ENCODE data around the gene HOXA2.
A peak's percentile ranks its signal among the peaks of the same experiment; 100 is the strongest.

Gene HOXA2

GRCh38 chr7:27102581-27103442 lies at the start of gene HOXA2:
Gene HOXA2, minus strand, starts transcription at chr7:27102683. Its CDS starts 183 bp downstream, at chr7:27102500.
- Mint-ChIP-seq H3K36me3 (ENCODE audit: low read depth) (peaks cover 10% of the 10 kb centered on the region), H3K9me3 (no peaks in the 10 kb centered on the region), H3K4me1 (ENCODE audit: low read depth) (peaks cover 23% of the 10 kb centered on the region), H3K4me3 (peak within 1 kb of the TSS; percentile 40), H3K27ac (no peak within 1 kb of the TSS), H3K27me3 (peaks cover 76% of the 10 kb centered on the region)

- Mint-ChIP-seq H3K9me3 (no peaks in the 10 kb centered on the region), H3K27ac (peak overlapping the region; percentile 55), H3K4me3 (peak overlapping the region; percentile 71), H3K4me1 (ENCODE audit: low read depth) (peaks cover 40% of the 10 kb centered on the region), H3K36me3 (ENCODE audit: low read depth) (no peaks in the 10 kb centered on the region), H3K27me3 (peaks cover 88% of the 10 kb centered on the region)
Observed at GRCh38 chr7:27151341-27151930, 49.0 kb upstream of the HOXA2 start.

GRCh38 chr7:27150568-27151340 lies 48.3 kb upstream of the HOXA2 start:
- H3K9me3 Mint-ChIP-seq: no peaks in the 10 kb centered on the region
- peak overlapping the region; percentile 55 for H3K27ac Mint-ChIP-seq
- H3K4me3 Mint-ChIP-seq: peak overlapping the region; percentile 71

GRCh38 chr7:27149842-27150567 lies 47.5 kb upstream of the HOXA2 start:
- no peaks in the 10 kb centered on the region for H3K9me3 Mint-ChIP-seq
- peak overlapping the region; percentile 71 for H3K4me3 Mint-ChIP-seq
- H3K27me3 Mint-ChIP-seq: peaks cover 84% of the 10 kb centered on the region
- no peak overlapping the region for H3K27ac Mint-ChIP-seq
- H3K4me1 Mint-ChIP-seq (ENCODE audit: low read depth): peaks cover 30% of the 10 kb centered on the region
- no peaks in the 10 kb centered on the region for H3K36me3 Mint-ChIP-seq (ENCODE audit: low read depth)

More at GRCh38 chr7:27150568-27151340, 48.3 kb upstream of the HOXA2 start:
- Mint-ChIP-seq H3K4me1 (ENCODE audit: low read depth) (peaks cover 37% of the 10 kb centered on the region), H3K36me3 (ENCODE audit: low read depth) (no peaks in the 10 kb centered on the region), H3K27me3 (peaks cover 88% of the 10 kb centered on the region)

GRCh38 chr7:27148756-27149641 lies 46.5 kb upstream of the HOXA2 start:
- H3K36me3 Mint-ChIP-seq (ENCODE audit: low read depth): no peaks in the 10 kb centered on the region
- no peak overlapping the region for H3K27ac Mint-ChIP-seq
- peaks cover 76% of the 10 kb centered on the region for H3K27me3 Mint-ChIP-seq
- H3K9me3 Mint-ChIP-seq: no peaks in the 10 kb centered on the region
- peaks cover 21% of the 10 kb centered on the region for H3K4me1 Mint-ChIP-seq (ENCODE audit: low read depth)
- H3K4me3 Mint-ChIP-seq: no peak overlapping the region

GRCh38 chr7:27148031-27148755 lies 45.7 kb upstream of the HOXA2 start:
- no peaks in the 10 kb centered on the region for H3K36me3 Mint-ChIP-seq (ENCODE audit: low read depth)
- peaks cover 68% of the 10 kb centered on the region for H3K27me3 Mint-ChIP-seq
- no peak overlapping the region for H3K27ac Mint-ChIP-seq
- peaks cover 21% of the 10 kb centered on the region for H3K4me1 Mint-ChIP-seq (ENCODE audit: low read depth)
- H3K4me3 Mint-ChIP-seq: peak overlapping the region; percentile 66
- H3K9me3 Mint-ChIP-seq: no peaks in the 10 kb centered on the region

GRCh38 chr7:27147199-27148030 lies 44.9 kb upstream of the HOXA2 start, which contains the start of gene HOXA6:
Gene HOXA6, minus strand, starts transcription at chr7:27147774. Its CDS starts 25 bp downstream, at chr7:27147749.
- no peaks in the 10 kb centered on the region for H3K9me3 Mint-ChIP-seq
- peaks cover 21% of the 10 kb centered on the region for H3K4me1 Mint-ChIP-seq (ENCODE audit: low read depth)
- peaks cover 67% of the 10 kb centered on the region for H3K27me3 Mint-ChIP-seq
- H3K4me3 Mint-ChIP-seq: peak within 1 kb of the TSS; percentile 66
- H3K27ac Mint-ChIP-seq: no peak within 1 kb of the TSS
- H3K36me3 Mint-ChIP-seq (ENCODE audit: low read depth): no peaks in the 10 kb centered on the region

- Mint-ChIP-seq H3K27ac (no peak overlapping the region), H3K4me3 (no peak overlapping the region), H3K36me3 (ENCODE audit: low read depth) (no peaks in the 10 kb centered on the region), H3K9me3 (no peaks in the 10 kb centered on the region), H3K27me3 (peaks cover 60% of the 10 kb centered on the region), H3K4me1 (ENCODE audit: low read depth) (peaks cover 16% of the 10 kb centered on the region)
Observed at GRCh38 chr7:27146491-27147198, 44.2 kb upstream of the HOXA2 start.

- peaks cover 53% of the 10 kb centered on the region for H3K27me3 Mint-ChIP-seq
Observed at GRCh38 chr7:27145914-27146412, 43.5 kb upstream of the HOXA2 start.

GRCh38 chr7:27145165-27145913 lies 42.9 kb upstream of the HOXA2 start:
- Mint-ChIP-seq H3K9me3 (no peaks in the 10 kb centered on the region), H3K36me3 (ENCODE audit: low read depth) (no peaks in the 10 kb centered on the region), H3K4me3 (no peak overlapping the region), H3K4me1 (ENCODE audit: low read depth) (peaks cover 7% of the 10 kb centered on the region), H3K27ac (no peak overlapping the region), H3K27me3 (peaks cover 48% of the 10 kb centered on the region)

More at GRCh38 chr7:27145914-27146412, 43.5 kb upstream of the HOXA2 start:
- no peaks in the 10 kb centered on the region for H3K9me3 Mint-ChIP-seq
- no peak overlapping the region for H3K27ac Mint-ChIP-seq
- no peaks in the 10 kb centered on the region for H3K36me3 Mint-ChIP-seq (ENCODE audit: low read depth)
- H3K4me3 Mint-ChIP-seq: no peak overlapping the region
- peaks cover 9% of the 10 kb centered on the region for H3K4me1 Mint-ChIP-seq (ENCODE audit: low read depth)

GRCh38 chr7:27144781-27145164 lies 42.3 kb upstream of the HOXA2 start:
- Mint-ChIP-seq H3K27me3 (peaks cover 44% of the 10 kb centered on the region), H3K36me3 (ENCODE audit: low read depth) (no peaks in the 10 kb centered on the region), H3K4me3 (no peak overlapping the region), H3K27ac (no peak overlapping the region), H3K9me3 (no peaks in the 10 kb centered on the region), H3K4me1 (ENCODE audit: low read depth) (peaks cover 7% of the 10 kb centered on the region)
